Spinal cord (tissue), 10 donors: ENCODE measurements around the gene PHF2. TPM values are rescaled to one million over a fixed set of nuclear protein-coding genes. Genes with fewer than 3 reads are reported as not detected.
"Not testable (repeated sequence)": the region's sequence is repeated elsewhere in the genome, so short reads cannot be mapped to it uniquely, and the experiment has no call there.

Experiments
- DNase-seq, 6 donors: peaks; one replicate each; pipeline versions ENCODE4 v3.0.0 to v3.0.0-alpha.2; 2013 to 2015; ENCODE audit warnings: low spot score in 6 of 6, low read depth in 4 of 6
- H3K27ac ChIP-seq: one replicate; pipeline ENCODE4 v1.5.1; 2013; ENCODE audit warnings: low read depth, low read length, control low read depth
- H3K27me3 ChIP-seq: one replicate; pipeline ENCODE4 v1.6.1; 2013; ENCODE audit warnings: low read length; ENCODE audit not compliant: control insufficient read depth, insufficient read depth
- H3K36me3 ChIP-seq: one replicate; pipeline ENCODE4 v1.6.1; 2013; ENCODE audit warnings: low read length; ENCODE audit not compliant: control insufficient read depth, insufficient read depth
- H3K4me1 ChIP-seq: one replicate; pipeline ENCODE4 v1.6.1; 2013; ENCODE audit warnings: low read length; ENCODE audit not compliant: control insufficient read depth, insufficient read depth
- H3K4me3 ChIP-seq: one replicate; pipeline ENCODE4 v1.5.1; 2013; ENCODE audit warnings: low read depth, low read length, control low read depth
- H3K9me3 ChIP-seq: one replicate; pipeline ENCODE4 v1.6.1; 2013; ENCODE audit warnings: low read length; ENCODE audit not compliant: control insufficient read depth, insufficient read depth
- WGBS: methylation state at CpG from one replicate; pipeline ENCODE4 v1.1.5; 2013; ENCODE audit warnings: missing lambda C conversion rate; ENCODE audit not compliant: insufficient coverage; 5-methylcytosine and 5-hydroxymethylcytosine counted together
- polyA plus RNA-seq, 2 donors: library from polyadenylated mRNA; unstranded; fragments of 120-200 nt; gene quantifications; one replicate each; pipeline ENCODE4 v1.2.1, GENCODE V29; 2013; ENCODE audit not compliant: insufficient read length in 2 of 2
- total RNA-seq, 2 donors: library from RNA; depleted of rRNA in 1 of 2; stranded (reverse); fragments of 120-200 nt in 1 of 2; fragments of >200 nt in 1 of 2; gene quantifications; one replicate each; pipeline versions ENCODE4 v1.2.3 to v1.2.4, GENCODE V29; 2013 to 2014
- donor health status: healthy.

Gene PHF2
- total and polyA plus RNA-seq, 4 donors = 23.3 to 61.1 (median 43.4) TPM

DNA sequence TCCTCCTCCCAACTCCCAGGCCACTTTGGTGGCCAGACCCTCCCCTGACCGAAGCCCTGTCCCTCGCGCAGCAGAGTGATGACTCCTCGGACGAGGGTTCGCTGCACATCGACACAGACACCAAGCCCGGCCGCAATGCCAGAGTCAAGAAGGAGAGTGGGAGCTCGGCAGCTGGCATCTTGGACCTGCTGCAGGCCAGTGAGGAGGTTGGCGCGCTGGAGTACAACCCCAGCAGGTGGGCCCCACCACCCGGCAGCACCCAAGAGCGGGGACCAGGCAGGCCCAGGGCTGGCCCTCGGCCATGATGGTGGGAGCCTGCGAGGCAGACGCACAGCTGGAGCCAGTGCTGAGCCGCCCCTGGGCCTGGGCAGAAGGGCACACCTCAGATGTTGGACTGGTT is 90.6 kb downstream of the PHF2 start:
- Histone ChIP-seq H3K4me1 (no peaks in the 10 kb centered on the region), H3K4me3 (no peak overlapping the region), H3K27ac (no peak overlapping the region), H3K36me3 (peaks cover 79% of the 10 kb centered on the region), H3K27me3 (no peaks in the 10 kb centered on the region), H3K9me3 (no peaks in the 10 kb centered on the region)
- 94% methylated on average over 17 of the region's 18 CpGs for whole genome bisulfite sequencing
- no peak for DNase-seq

GRCh38 chr9:93667627-93668026 is 91.2 kb downstream of the PHF2 start:
- WGBS = 87% methylated on average over 4 of the region's 4 CpGs
- no peak for DNase-seq

GRCh38 chr9:93668261-93668871 is 92.0 kb downstream of the PHF2 start:
- 48% methylated on average over 11 of the region's 12 CpGs for WGBS
- H3K4me3 ChIP-seq = no peak overlapping the region
- H3K36me3 ChIP-seq = peaks cover 77% of the 10 kb centered on the region
- H3K27ac ChIP-seq = no peak overlapping the region
- no peaks in the 10 kb centered on the region for H3K9me3 ChIP-seq
- no peak for DNase-seq
- H3K27me3 ChIP-seq = no peaks in the 10 kb centered on the region
- no peaks in the 10 kb centered on the region for H3K4me1 ChIP-seq

More at GRCh38 chr9:93667627-93668026, 91.2 kb downstream of the PHF2 start:
- H3K4me1 ChIP-seq = no peaks in the 10 kb centered on the region
- H3K27ac ChIP-seq = no peak overlapping the region
- H3K36me3 ChIP-seq = peaks cover 77% of the 10 kb centered on the region
- no peaks in the 10 kb centered on the region for H3K9me3 ChIP-seq
- H3K27me3 ChIP-seq = no peaks in the 10 kb centered on the region
- H3K4me3 ChIP-seq = no peak overlapping the region

DNA sequence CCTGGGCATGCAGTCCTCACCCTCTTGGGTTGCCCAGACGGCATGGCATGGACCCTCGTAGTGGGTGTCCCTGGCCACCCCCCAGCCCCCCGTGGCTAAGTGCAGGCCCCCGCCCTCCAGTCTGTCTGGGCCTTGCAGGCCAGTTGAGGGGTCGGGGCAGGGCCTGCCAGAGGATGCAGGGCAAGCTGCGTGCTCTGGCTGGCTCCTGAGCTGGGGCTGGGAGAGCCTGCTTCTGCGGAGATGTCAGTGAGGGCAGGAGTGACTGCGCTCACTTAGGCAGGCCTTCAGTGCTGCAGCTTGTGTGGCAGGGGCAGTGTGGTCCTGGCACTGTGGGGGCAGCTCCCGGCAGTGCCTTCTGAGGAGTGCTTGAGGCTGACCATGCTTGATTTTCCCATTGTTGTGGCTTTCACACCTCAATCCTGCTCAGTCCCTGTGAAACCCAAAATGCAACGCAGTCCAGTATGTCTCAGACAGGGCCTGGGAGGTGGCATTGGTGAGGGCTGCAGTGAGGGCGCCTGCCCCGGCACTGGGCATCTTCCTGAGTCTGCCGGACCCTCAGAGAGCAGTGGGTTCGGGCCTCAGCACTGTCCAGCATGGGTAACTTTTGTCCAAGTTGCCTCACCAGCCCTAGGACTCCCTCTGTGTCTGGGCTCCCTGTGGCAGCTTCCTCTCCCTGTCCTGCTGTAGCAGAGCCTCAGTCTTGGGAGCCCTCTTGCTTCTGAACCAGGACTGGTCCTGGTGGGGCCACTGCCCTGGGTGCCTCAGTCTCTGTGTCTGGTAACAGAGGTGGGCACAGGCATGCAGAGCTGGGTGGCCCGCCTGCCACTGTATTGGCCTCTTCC is 93.0 kb downstream of the PHF2 start:
- Histone ChIP-seq H3K36me3 (peaks cover 77% of the 10 kb centered on the region), H3K9me3 (no peaks in the 10 kb centered on the region), H3K27ac (no peak overlapping the region), H3K27me3 (no peaks in the 10 kb centered on the region), H3K4me1 (no peaks in the 10 kb centered on the region), H3K4me3 (no peak overlapping the region)
- 82% methylated on average over 15 of the region's 15 CpGs for WGBS
- DNase-seq = no peak

- 78% methylated on average over 3 of the region's 3 CpGs for WGBS
- H3K27me3 ChIP-seq = no peaks in the 10 kb centered on the region
- peaks cover 77% of the 10 kb centered on the region for H3K36me3 ChIP-seq
- no peaks in the 10 kb centered on the region for H3K4me1 ChIP-seq
- no peak for DNase-seq
- H3K9me3 ChIP-seq = no peaks in the 10 kb centered on the region
- no peak overlapping the region for H3K27ac ChIP-seq
- H3K4me3 ChIP-seq = no peak overlapping the region
These were observed 93.5 kb downstream of the PHF2 start for GRCh38 chr9:93669958-93670207.

DNA sequence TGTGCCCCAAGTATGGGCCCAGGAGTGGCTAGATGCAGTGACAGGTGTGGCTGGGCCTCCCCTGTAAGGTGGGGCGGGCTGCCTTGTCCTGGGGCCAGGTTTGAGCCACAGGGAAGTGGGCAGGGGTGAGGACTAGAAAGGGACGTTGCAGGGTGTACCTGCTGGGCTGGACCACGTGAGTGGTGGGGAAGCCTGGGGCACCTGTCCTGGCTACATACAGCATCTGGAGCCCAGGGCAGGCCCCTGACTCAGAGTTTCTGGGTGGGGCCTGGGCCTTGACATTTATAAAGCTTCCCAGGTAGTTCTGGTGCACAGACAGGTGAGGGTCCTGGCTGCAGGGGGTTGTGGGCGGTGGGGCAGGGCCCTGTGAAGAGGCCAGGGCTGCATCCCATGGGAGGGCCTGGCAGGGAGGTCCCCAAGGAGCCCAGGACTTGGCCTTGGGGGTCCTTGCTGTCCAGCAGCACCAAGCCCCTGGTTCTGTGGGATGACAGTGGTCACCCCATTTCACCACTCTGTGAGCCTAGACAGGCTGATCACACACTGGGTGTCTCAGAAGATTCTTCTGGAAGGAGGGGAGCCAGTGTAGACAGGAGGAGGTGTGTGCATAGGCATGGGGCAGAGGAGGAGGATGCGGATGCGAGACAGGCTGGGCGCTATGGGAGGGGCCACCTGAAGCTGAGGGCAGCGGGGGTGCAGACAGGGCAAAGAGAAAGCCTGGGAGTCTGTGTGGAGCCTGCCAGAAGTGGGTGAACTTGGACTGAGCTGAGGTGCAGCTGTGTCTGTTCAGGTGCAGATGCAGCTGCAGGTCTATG is 94.0 kb downstream of the PHF2 start:
- H3K9me3 ChIP-seq = no peaks in the 10 kb centered on the region
- DNase-seq = peak in 1 of 6 donors; percentile 43
- no peaks in the 10 kb centered on the region for H3K4me1 ChIP-seq
- H3K4me3 ChIP-seq = no peak overlapping the region
- peaks cover 77% of the 10 kb centered on the region for H3K36me3 ChIP-seq
- no peak overlapping the region for H3K27ac ChIP-seq
- 87% methylated on average over 8 of the region's 8 CpGs for WGBS
- no peaks in the 10 kb centered on the region for H3K27me3 ChIP-seq

GRCh38 chr9:93671020-93671338 is 94.6 kb downstream of the PHF2 start:
- Histone ChIP-seq H3K4me1 (no peaks in the 10 kb centered on the region), H3K36me3 (peaks cover 77% of the 10 kb centered on the region), H3K27ac (no peak overlapping the region), H3K9me3 (no peaks in the 10 kb centered on the region), H3K4me3 (no peak overlapping the region), H3K27me3 (no peaks in the 10 kb centered on the region)
- WGBS = 100% methylated on average over 2 of the region's 2 CpGs
- DNase-seq = no peak

GRCh38 chr9:93672330-93673020 is 96.1 kb downstream of the PHF2 start:
- H3K36me3 ChIP-seq = peaks cover 79% of the 10 kb centered on the region
- H3K4me1 ChIP-seq, H3K27me3 ChIP-seq, H3K27ac ChIP-seq, DNase-seq, H3K9me3 ChIP-seq, H3K4me3 ChIP-seq: not testable (repeated sequence)
- WGBS = 100% methylated on average over 2 of the region's 2 CpGs

GRCh38 chr9:93673021-93673838 is 96.8 kb downstream of the PHF2 start:
- H3K36me3 ChIP-seq = peaks cover 79% of the 10 kb centered on the region
- H3K4me3 ChIP-seq = no peak overlapping the region
- H3K27me3 ChIP-seq = no peaks in the 10 kb centered on the region
- no peak overlapping the region for H3K27ac ChIP-seq
- H3K9me3 ChIP-seq = no peaks in the 10 kb centered on the region
- H3K4me1 ChIP-seq = no peaks in the 10 kb centered on the region
- 76% methylated on average over 14 of the region's 16 CpGs for WGBS
- DNase-seq = peak in 1 of 6 donors; percentile 32
